ENCODE results near the gene FOXL2NB. TPM values are rescaled to one million over a fixed set of nuclear protein-coding genes. Genes with fewer than 3 reads are reported as not detected.

Gene FOXL2NB
- total and polyA plus RNA-seq, 2 of the 13 experiments (the other 11 are each of a cell fraction or from before 2014, with no cell fraction given): not detected

DNA sequence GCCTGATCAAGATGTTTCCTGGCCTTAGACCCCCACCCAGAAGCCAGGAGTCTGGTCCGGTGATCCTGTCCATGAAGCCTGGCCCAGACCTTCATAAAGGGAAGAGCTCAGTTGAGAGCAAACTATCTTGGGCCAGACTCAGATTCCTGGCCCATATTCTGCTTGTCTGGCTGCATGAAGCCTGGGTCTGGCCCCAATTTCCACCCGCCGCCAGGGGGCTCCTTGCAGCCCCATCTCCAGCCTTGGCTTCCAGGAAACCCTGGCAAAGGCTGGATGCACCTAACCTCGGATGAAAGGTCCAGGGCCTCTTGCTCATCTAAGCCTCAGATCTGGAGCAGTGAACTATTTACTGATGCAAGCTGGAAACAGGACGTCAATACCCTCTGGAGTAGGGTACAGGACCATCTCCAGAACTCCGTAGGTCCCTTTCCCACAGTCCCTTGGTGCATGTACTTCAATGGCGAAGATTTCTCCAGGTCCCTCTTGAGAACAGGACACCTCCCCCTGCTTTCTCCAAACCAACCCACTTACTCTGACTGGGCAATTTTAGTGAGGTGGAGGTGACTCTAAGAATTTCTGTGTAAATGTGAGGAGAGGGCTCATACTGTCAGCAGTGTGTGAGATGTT is 5.6 kb upstream of the FOXL2NB start (continued):
- TF ChIP-seq, protein P1, sequence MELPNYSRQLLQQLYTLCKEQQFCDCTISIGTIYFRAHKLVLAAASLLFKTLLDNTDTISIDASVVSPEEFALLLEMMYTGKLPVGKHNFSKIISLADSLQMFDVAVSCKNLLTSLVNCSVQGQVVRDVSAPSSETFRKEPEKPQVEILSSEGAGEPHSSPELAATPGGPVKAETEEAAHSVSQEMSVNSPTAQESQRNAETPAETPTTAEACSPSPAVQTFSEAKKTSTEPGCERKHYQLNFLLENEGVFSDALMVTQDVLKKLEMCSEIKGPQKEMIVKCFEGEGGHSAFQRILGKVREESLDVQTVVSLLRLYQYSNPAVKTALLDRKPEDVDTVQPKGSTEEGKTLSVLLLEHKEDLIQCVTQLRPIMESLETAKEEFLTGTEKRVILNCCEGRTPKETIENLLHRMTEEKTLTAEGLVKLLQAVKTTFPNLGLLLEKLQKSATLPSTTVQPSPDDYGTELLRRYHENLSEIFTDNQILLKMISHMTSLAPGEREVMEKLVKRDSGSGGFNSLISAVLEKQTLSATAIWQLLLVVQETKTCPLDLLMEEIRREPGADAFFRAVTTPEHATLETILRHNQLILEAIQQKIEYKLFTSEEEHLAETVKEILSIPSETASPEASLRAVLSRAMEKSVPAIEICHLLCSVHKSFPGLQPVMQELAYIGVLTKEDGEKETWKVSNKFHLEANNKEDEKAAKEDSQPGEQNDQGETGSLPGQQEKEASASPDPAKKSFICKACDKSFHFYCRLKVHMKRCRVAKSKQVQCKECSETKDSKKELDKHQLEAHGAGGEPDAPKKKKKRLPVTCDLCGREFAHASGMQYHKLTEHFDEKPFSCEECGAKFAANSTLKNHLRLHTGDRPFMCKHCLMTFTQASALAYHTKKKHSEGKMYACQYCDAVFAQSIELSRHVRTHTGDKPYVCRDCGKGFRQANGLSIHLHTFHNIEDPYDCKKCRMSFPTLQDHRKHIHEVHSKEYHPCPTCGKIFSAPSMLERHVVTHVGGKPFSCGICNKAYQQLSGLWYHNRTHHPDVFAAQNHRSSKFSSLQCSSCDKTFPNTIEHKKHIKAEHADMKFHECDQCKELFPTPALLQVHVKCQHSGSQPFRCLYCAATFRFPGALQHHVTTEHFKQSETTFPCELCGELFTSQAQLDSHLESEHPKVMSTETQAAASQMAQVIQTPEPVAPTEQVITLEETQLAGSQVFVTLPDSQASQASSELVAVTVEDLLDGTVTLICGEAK (IDR thresholded peaks at IDR 0.05): no peak
- TF ChIP-seq, protein P1 (CRISPR knock-in tag; IDR thresholded peaks at IDR 0.05): no peak
- TF ChIP-seq XRCC5 (optimal IDR thresholded peaks at IDR 0.05; ENCODE audit: low read length) (peak; percentile 74), SMC3 (IDR thresholded peaks at IDR 0.05; ENCODE audit: low read length) (peak; percentile 56; the same call in 1 of the 2 replicates), ZNF672 (CRISPR knock-in tag; IDR thresholded peaks at IDR 0.05) (no peak), ZNF816 (CRISPR knock-in tag; IDR thresholded peaks at IDR 0.05; ENCODE audit: borderline replicate concordance) (no peak), ZNF615 (CRISPR knock-in tag; IDR thresholded peaks at IDR 0.05; ENCODE audit: borderline replicate concordance) (no peak)

Data from HepG2 (cell line).